HepG2 (cell line): Measurements from ENCODE around the gene ICE1. TPM values are rescaled to one million over a fixed set of nuclear protein-coding genes. Genes with fewer than 3 reads are reported as not detected.

Experiments used
- ATAC-seq: fragments of 200-7000 bp; cut with Tn5 transposase; 3 replicates; pipeline ENCODE4 v1.9.1; 2020; ENCODE audit warnings: mild to moderate bottlenecking, moderate library complexity
- BruUV-seq: library from RNA; stranded (reverse); fragments of 400-500 nt; replicated peaks from 2 replicates; lab custom pipeline; 2021; lab: Mats Ljungman, UMichigan
- CTCF ChIA-PET: fragments of 300-600 bp; formaldehyde crosslinking; extraction: SDS; loops from one replicate; lab custom pipeline; 2021; ENCODE audit warnings: low total read pairs, inconsistent platforms, low intra/inter-chr PET ratio; lab: Yijun Ruan, JAX
- POLR2A ChIA-PET: fragments of 350-600 bp; sonication (Branson Sonifier 250); formaldehyde crosslinking; loops from one replicate; lab custom pipeline; 2020; ENCODE audit warnings: antibody characterized with exemption, inconsistent platforms; lab: Yijun Ruan, JAX
- DNase-seq: peaks from one replicate; pipeline ENCODE4 v3.0.0-alpha.2; 2015; ENCODE audit warnings: low spot score
- FAIRE-seq: peaks from 3 replicates; lab custom pipeline; 2011; peaks lifted over from hg19 to GRCh38; lab: Jason Lieb, UNC
- H2AFZ ChIP-seq: one replicate; pipeline ENCODE4 v1.6.1; 2011; ENCODE audit warnings: low read length, inconsistent platforms
- H3K27ac ChIP-seq: fragments of 300-600 bp; 3 replicates; pipeline ENCODE4 v1.8.0; 2011; ENCODE audit warnings: mixed run types, mild to moderate bottlenecking, mixed read lengths, low read length, inconsistent platforms; ENCODE audit not compliant: insufficient read depth; ENCODE audit errors: extremely low read length
- H3K27me3 ChIP-seq, 2 experiments: fragments of 200-600 bp in 1 of 2; 2 replicates in 1 of 2; 3 replicates in 1 of 2; pipeline versions ENCODE4 v1.6.0 to v1.8.0; 2011; ENCODE audit warnings: low read length in 2 of 2, mild to moderate bottlenecking in 2 of 2, moderate library complexity in 2 of 2, inconsistent platforms in 1 of 2; ENCODE audit not compliant: insufficient read depth in 2 of 2, control insufficient read depth in 1 of 2
- H3K36me3 ChIP-seq, 2 experiments: fragments of 200-600 bp in 1 of 2; replicated peaks in 1 of 2; 2 replicates in 1 of 2; 3 replicates in 1 of 2; pipeline versions ENCODE4 v1.5.1 to v1.8.0; 2011; ENCODE audit warnings: low read length in 2 of 2, inconsistent platforms in 1 of 2; ENCODE audit not compliant: insufficient read depth in 2 of 2, control insufficient read depth in 1 of 2
- H3K4me1 ChIP-seq: 2 replicates; pipeline ENCODE4 v1.5.1; 2012; ENCODE audit warnings: low read length, inconsistent platforms; ENCODE audit not compliant: insufficient read depth
- H3K4me2 ChIP-seq: 2 replicates; pipeline ENCODE4 v1.6.0; 2011; ENCODE audit warnings: low read depth, low read length, inconsistent platforms
- H3K4me3 ChIP-seq, 3 experiments: fragments of 200-600 bp in 1 of 3; sonication (generic), shearing (Covaris generic) in 1 of 3; replicated peaks in 1 of 3; 2 replicates each; pipeline ENCODE4 v1.5.1; 2011 to 2016; ENCODE audit warnings: low read length in 3 of 3, inconsistent platforms in 2 of 3, low read depth in 2 of 3, mild to moderate bottlenecking in 2 of 3, control low read depth in 1 of 3, mixed read lengths in 1 of 3; ENCODE audit not compliant: insufficient read depth in 1 of 3
- H3K79me2 ChIP-seq: one replicate; pipeline ENCODE4 v1.6.1; 2011; ENCODE audit warnings: low read length, inconsistent platforms; ENCODE audit not compliant: insufficient read depth
- H3K9ac ChIP-seq: 2 replicates; pipeline ENCODE4 v1.6.0; 2011; ENCODE audit warnings: mild to moderate bottlenecking, low read depth, low read length, inconsistent platforms; ENCODE audit not compliant: insufficient read depth
- H3K9me3 ChIP-seq: 2 replicates; pipeline ENCODE4 v1.5.1; 2012; ENCODE audit warnings: mild to moderate bottlenecking, low read length
- H4K20me1 ChIP-seq: 2 replicates; pipeline ENCODE4 v1.6.0; 2011; ENCODE audit warnings: inconsistent platforms, mild to moderate bottlenecking, low read length, moderate library complexity; ENCODE audit not compliant: insufficient read depth
- ETV6 ChIP-seq: sonication (generic); formaldehyde crosslinking; conservative IDR thresholded peaks from 2 replicates; pipeline ENCODE4 v1.4.0; 2020; ENCODE audit warnings: missing genetic modification reagents
- FOSL2 ChIP-seq: sonication (generic); formaldehyde crosslinking; IDR thresholded peaks from 2 replicates; pipeline ENCODE4 v1.4.0; 2020; ENCODE audit warnings: missing genetic modification reagents
- KLF15 ChIP-seq: sonication (generic); formaldehyde crosslinking; IDR thresholded peaks from 2 replicates; pipeline ENCODE4 v1.8.1; 2023; ENCODE audit warnings: borderline replicate concordance, mild to moderate bottlenecking, inconsistent platforms, missing genetic modification reagents, mixed read lengths
- WGBS: methylation state at CpG from one replicate; pipeline ENCODE4 v1.1.6; 2017; ENCODE audit warnings: low lambda C conversion rate; 5-methylcytosine and 5-hydroxymethylcytosine counted together
- in situ Hi-C: cut with HindIII; loops from 2 replicates; pipeline ENCODE4 v1.10.0; 2017; ENCODE audit warnings: low pct_unique_long_range_greater_than_20kb; ENCODE audit not compliant: extremely low pct_ligation_motif_present
- intact Hi-C: fragments of 100-400 bp; cut with micrococcal nuclease; formaldehyde crosslinking; loops from one replicate; pipeline ENCODE4 v1.10.0; 2022; ENCODE audit not compliant: unreplicated experiment
- polyA plus RNA-seq, 8 experiments: library from polyadenylated mRNA; depleted of rRNA in 3 of 8; stranded (reverse) in 7 of 8; unstranded in 1 of 8; fragments of >200 nt; fragmentation: Illumina TruSeq in 4 of 8; extraction: Trizol in 4 of 8; gene quantifications; 2 replicates each; pipeline versions ENCODE4 v1.2.1 to v1.2.3, GENCODE V29; 2011 to 2016; ENCODE audit warnings: low read depth in 4 of 8, missing spikeins in 1 of 8, mixed read lengths in 1 of 8; ENCODE audit not compliant: insufficient read depth in 1 of 8
- total RNA-seq, 5 experiments: library from RNA; depleted of rRNA; stranded (reverse); fragments of >200 nt; fragmentation: Illumina TruSeq; extraction: Trizol; gene quantifications; 2 replicates each; pipeline ENCODE4 v1.2.3, GENCODE V29; 2016; ENCODE audit warnings: low read depth in 1 of 5
- TF ChIP-seq, protein P1 (sequence below): sonication (generic); formaldehyde crosslinking; IDR thresholded peaks from 2 replicates; pipeline ENCODE4 v1.4.0; 2020; ENCODE audit warnings: missing genetic modification reagents, borderline replicate concordance
- TF ChIP-seq, protein P2 (sequence below): sonication (generic); formaldehyde crosslinking; IDR thresholded peaks from 2 replicates; pipeline ENCODE4 v1.5.1; 2020; ENCODE audit warnings: missing genetic modification reagents, mild to moderate bottlenecking, borderline replicate concordance
- TF ChIP-seq, protein P3 (sequence below): sonication (generic); formaldehyde crosslinking; IDR thresholded peaks from 2 replicates; pipeline ENCODE4 v1.8.1; 2023; ENCODE audit warnings: mild to moderate bottlenecking, moderate library complexity, missing genetic modification reagents

ICE1 gene
- total and polyA plus RNA-seq, 2 of the 13 experiments (the other 11 are each of a cell fraction or from before 2014, with no cell fraction given) = 9.1 to 27.6 TPM

DNA sequence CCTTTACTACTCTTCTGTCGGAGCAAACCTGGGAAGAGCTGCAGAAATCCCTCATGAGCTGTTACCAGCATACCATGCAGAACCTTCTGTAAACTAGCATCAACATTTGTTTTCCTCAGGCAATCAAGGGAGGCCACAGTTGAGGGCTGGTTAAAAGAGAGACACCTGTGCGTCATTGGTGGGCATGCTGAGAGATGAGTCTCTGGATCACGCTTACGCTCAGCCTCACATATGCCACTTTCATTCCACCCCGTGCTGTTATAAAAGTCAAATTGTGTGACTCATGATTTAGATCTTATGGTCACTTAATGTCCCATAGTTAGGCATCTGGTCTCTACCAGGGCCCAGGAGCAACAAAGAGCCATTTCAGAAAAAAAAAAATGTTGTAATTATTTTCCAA is 18.1 kb upstream of the ICE1 start:
- no peaks in the 10 kb centered on the region for H4K20me1 ChIP-seq
- no TSS peak for BruUV-seq
- ChIA-PET CTCF (no interaction called here), POLR2A (no interaction called here)
- no peak overlapping the region for H3K4me3 ChIP-seq
- no peaks in the 10 kb centered on the region for H3K36me3 ChIP-seq
- no peak overlapping the region for H3K27ac ChIP-seq
- DNase-seq (no peak), FAIRE-seq (no peak), ATAC-seq (no peak)
- peaks cover 9% of the 10 kb centered on the region for H3K9me3 ChIP-seq
- no peaks in the 10 kb centered on the region for H3K4me1 ChIP-seq
- in situ Hi-C loops (loop anchor here (25.0 kb wide), 1 partner anchor 267 kb away; the partner anchor contains the start of gene ADAMTS16), intact Hi-C loops (no loop called here)
- no peak overlapping the region for H3K4me2 ChIP-seq
- no peak overlapping the region for H2AFZ ChIP-seq
- TF ChIP-seq, protein P1, sequence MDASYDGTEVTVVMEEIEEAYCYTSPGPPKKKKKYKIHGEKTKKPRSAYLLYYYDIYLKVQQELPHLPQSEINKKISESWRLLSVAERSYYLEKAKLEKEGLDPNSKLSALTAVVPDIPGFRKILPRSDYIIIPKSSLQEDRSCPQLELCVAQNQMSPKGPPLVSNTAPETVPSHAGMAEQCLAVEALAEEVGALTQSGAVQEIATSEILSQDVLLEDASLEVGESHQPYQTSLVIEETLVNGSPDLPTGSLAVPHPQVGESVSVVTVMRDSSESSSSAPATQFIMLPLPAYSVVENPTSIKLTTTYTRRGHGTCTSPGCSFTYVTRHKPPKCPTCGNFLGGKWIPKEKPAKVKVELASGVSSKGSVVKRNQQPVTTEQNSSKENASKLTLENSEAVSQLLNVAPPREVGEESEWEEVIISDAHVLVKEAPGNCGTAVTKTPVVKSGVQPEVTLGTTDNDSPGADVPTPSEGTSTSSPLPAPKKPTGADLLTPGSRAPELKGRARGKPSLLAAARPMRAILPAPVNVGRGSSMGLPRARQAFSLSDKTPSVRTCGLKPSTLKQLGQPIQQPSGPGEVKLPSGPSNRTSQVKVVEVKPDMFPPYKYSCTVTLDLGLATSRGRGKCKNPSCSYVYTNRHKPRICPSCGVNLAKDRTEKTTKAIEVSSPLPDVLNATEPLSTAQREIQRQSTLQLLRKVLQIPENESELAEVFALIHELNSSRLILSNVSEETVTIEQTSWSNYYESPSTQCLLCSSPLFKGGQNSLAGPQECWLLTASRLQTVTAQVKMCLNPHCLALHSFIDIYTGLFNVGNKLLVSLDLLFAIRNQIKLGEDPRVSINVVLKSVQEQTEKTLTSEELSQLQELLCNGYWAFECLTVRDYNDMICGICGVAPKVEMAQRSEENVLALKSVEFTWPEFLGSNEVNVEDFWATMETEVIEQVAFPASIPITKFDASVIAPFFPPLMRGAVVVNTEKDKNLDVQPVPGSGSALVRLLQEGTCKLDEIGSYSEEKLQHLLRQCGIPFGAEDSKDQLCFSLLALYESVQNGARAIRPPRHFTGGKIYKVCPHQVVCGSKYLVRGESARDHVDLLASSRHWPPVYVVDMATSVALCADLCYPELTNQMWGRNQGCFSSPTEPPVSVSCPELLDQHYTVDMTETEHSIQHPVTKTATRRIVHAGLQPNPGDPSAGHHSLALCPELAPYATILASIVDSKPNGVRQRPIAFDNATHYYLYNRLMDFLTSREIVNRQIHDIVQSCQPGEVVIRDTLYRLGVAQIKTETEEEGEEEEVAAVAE (CRISPR knock-in tag) = no peak
- TF ChIP-seq KLF15 (CRISPR knock-in tag) = no peak
- TF ChIP-seq, protein P2, sequence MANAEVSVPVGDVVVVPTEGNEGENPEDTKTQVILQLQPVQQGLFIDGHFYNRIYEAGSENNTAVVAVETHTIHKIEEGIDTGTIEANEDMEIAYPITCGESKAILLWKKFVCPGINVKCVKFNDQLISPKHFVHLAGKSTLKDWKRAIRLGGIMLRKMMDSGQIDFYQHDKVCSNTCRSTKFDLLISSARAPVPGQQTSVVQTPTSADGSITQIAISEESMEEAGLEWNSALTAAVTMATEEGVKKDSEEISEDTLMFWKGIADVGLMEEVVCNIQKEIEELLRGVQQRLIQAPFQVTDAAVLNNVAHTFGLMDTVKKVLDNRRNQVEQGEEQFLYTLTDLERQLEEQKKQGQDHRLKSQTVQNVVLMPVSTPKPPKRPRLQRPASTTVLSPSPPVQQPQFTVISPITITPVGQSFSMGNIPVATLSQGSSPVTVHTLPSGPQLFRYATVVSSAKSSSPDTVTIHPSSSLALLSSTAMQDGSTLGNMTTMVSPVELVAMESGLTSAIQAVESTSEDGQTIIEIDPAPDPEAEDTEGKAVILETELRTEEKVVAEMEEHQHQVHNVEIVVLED (CRISPR knock-in tag) = no peak
- no peak for TF ChIP-seq FOSL2 (CRISPR knock-in tag)
- no peak for TF ChIP-seq ETV6 (CRISPR knock-in tag)
- TF ChIP-seq, protein P3, sequence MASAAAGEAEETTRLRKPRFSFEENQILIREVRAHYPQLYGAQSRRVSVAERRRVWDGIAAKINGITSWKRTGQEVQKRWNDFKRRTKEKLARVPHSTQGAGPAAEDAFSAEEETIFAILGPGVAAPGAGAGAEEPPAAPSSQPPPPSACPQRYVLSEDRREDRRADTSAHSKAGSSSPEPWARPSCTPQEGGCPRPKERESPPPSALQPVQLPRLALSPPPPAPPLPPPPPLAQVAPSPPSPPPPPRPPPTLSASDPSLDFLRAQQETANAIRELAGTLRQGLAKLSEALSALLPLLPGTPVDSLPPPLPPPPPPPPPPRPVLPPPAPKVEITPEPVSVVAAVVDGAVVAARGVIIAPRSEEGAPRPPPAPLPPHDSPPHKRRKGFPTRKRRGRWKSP (CRISPR knock-in tag) = no peak
- H3K9ac ChIP-seq = no peak overlapping the region
- no peaks in the 10 kb centered on the region for H3K27me3 ChIP-seq
- 89% methylated on average over 5 of the region's 5 CpGs for whole genome bisulfite sequencing
- no peaks in the 10 kb centered on the region for H3K79me2 ChIP-seq
